HuH-7 (cell line): Measurements from ENCODE around the gene CMTM8.
A peak's percentile ranks its signal among the peaks of the same experiment; 100 is the strongest.

Source experiments
- DNase-seq: peaks from one replicate; pipeline ENCODE4 v3.0.0; 2011; ENCODE audit warnings: low spot score

The CMTM8 gene

DNA sequence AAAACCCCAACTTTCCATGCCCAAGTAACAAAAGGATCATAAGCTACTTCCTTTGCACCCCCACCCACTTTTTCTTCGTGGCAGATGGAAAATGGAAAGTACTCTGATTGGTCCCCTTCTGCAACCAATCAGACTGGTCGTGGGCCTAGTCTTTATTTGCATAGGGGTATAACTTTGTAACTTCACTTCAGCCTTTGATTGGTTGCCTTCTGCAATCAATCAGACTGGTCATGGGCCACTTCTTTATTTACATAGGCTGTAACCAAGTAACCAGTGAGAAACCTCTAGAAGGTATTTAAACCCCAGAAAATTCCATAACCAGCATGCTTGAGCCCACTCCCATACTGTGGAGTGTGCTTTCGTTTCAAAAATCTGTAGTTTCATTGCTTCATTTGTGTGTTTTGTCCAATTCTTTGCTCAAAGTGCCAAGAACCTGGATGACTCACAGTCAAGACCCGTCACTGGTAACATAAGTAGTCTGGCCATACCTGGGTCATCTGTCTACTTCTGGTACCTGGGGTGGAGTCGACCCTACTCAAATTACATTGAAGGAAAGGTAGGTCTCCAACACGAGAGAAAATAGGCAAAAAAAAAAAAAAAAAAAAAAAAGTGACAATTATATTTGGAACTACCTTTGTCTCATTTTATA lies 41.9 kb downstream of the CMTM8 start:
- no peak for DNase-seq

DNA sequence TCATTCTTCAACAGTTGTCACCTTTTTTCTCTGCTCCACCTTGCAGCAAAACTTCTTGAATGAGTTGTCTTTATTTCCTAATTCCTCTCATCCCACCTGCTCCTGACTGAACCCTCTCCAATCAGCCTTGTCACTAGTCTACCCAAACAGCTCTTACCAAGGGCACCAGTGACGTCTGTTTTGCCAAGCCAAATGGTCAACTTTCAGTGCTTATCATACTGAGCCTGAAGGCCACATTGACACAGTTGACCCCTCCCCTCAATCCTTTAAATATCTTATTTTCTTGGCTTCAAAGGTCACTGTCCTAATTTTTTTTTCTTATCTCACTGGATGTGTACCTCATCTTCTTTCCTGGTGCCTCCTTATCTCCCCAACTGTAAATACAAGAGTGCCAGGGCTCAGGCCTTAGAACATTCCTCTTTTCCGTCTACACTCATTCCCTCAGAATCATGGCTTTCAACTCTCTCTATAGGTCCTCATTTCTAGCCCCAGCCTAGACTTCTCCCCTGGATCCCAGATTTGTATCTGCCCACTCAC lies 43.2 kb downstream of the CMTM8 start:
- no peak for DNase-seq

DNA sequence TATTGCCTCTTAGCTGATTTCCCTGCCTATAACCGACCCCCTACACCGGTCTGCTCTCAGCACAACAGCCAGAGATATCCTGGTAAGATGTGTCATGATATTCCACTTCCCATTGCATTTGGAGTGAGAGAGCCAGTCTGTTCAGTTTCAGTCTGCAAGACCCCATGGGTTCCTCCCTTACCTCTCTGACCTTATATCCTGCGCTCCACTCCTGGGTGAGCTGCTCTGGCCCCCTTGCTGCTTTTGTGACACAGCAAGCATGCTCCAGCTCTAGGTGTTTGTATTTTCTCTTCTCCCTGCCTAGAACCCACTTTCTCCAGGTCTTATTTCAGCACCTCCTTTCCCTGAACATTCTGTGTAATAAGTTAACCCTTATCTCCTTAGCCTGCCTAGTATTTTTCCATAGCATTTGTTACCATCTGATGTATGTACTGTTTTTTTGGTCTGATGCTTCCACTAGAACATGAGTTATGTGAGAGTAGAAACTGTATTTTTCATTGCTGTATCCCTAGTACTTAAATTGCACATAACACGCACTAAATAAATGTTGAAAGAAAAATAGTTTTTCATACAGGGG lies 44.2 kb downstream of the CMTM8 start:
- no peak for DNase-seq

DNA sequence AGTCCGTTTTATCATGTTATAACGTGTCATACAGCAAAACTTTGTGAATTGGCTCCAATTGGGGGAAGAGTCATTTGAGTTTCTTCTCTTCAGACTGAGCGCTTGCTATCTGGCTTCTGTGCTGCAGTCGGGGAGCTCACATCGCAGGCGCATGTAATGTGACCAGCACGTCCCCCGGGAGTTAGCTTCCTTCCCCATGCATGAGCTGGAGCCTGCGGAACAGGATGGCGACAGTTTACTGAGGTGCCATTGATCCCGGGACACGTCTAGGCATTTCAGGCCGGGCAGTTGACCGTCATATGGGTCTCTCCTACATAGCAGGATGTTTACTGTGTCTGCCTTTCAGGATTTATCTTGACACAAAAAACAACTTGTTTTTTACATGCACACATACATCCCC lies 44.8 kb downstream of the CMTM8 start:
- DNase-seq = no peak

DNA sequence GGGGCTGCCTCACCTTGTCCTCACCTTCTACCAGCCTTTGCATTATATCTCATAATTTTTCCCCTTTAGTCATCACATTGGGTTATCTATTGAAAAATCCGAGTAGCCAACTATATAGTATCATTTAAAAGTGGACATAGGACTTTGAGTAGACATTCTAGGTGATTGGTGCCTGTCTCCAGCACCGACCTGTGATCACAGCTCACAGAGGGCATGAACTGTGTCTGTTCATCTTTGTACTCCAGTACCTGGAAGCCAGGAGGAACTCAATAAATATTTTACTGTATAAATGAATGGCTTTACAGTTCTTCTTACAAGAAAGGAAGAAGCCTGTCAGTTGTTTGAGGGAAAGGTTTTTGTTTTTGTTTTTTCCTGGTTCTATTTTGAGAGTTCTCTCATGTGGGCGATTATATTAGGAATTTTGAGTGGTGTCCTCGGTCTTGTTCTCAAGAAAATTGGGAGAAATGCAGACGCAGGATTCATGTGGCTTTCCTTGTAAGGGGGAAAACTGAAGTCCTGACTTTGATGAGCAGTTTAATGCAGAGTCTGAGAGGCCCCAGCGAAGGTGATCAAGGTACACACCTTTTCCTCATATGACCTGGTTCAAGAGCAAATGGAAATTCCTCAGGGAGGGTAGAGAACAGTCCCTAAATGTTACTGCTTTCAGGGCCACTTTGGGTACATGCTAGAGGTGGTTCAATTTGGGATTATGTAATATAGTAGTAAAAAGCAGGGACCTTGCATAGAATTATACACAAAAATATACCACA lies 46.1 kb downstream of the CMTM8 start:
- DNase-seq = no peak

DNA sequence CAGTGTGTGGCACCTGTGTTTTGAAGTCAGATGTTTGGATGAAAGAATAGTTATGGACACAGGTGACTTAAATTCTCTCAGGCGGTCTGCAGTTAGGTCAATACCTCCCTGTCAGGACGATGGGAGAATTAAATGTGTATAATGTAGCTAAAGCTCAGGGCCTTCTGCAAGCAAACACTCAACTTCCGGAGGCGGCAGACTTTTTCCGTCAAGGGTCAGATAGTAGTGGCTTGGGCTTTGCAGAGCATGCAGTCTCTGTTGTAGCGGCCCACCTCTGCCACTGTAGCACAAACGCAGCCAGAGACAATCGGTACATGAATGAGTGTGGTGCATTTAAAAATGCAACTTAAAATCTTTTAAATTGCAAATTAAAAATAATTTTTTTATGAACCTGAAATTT lies 47.4 kb downstream of the CMTM8 start:
- DNase-seq = no peak

DNA sequence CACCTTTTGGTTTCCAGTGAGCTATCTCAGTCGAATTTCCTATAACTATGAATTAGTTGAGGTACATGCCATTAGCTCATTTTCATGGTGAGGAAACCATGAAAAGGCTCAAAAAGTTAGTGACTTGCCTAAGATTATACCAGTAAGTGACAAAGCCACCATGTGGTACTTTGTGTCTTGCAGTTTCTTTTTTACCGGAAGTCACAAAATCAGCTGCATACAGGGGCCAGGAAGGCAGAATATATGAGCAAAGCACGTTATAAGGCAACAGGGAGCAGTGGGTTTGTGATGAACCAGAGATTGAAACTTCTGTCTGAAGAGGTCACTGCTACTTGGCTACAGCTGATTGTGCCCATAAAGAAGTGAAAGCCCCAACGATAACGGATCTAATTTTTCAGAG lies 50.3 kb downstream of the CMTM8 start:
- no peak for DNase-seq

DNA sequence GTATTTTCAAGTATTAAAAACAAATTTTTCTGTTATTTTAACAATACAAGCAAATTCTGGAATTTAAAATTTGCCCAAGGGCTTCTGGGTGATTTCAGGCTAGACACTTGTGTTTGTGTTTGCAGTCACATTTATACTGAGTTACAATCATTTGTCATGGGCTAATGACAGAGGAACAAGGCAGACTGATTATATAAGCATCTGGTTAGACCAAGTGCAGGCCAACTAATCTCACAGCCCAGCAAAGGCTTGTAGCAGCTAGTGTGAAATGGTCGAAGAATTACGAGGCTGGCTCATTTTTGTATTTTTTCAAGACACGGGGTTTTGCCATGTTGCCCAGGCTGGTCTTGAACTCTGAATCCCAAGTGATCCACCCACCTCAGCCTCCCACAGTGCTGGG lies 52.1 kb downstream of the CMTM8 start:
- no peak for DNase-seq

DNA sequence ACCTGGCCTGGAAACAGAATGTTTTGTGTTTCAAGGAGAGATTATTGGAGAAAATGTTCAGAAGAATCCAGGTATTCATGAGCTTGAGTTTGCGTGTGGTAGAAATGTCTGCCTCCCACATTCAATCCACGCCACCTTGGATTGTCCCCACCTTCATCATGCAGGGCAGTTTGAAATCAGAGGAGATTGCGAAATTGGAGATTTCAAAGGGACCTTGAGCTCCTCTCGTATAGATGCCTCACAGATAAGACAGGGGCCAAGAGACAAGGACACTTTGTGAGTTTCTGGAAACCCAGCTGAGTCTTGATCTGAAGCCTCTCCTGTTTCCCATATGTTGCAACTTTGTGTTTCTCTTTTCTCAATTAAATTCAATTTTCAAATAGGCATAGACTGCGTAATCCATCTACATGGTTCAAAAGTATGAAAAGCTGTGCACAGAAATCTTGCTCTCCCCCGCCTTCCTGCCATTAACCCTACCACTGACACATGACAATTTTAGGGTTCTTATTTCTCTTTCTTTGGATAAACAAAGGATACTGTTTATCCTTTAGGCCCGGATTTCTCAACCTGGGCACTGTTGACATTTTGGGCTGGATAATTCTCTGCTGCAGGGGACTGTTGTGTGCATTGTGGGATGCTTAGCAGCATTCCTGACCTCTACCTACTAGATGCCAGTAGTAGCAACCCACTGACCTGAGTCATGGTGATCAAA lies 53.8 kb downstream of the CMTM8 start:
- no peak for DNase-seq

DNA sequence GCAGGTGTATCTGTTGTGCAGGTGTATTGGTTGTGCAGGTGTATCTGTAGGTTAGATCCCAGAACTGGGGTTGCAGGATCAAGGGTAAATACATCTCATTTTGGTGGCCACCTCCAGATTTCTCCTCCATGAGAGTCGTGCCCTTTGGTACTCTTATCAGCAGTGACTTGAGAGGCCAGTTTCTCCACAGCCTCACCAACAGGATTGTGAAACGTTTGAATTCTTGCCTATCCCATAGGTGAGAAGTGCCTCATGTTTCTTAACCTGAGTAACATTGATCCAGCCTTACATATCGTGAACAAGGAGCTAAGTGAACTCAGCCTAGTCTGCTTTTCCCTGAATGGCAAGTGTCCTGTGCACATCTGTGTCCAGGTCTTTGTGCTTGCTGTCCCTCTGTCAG lies 55.4 kb downstream of the CMTM8 start:
- DNase-seq = no peak

DNA sequence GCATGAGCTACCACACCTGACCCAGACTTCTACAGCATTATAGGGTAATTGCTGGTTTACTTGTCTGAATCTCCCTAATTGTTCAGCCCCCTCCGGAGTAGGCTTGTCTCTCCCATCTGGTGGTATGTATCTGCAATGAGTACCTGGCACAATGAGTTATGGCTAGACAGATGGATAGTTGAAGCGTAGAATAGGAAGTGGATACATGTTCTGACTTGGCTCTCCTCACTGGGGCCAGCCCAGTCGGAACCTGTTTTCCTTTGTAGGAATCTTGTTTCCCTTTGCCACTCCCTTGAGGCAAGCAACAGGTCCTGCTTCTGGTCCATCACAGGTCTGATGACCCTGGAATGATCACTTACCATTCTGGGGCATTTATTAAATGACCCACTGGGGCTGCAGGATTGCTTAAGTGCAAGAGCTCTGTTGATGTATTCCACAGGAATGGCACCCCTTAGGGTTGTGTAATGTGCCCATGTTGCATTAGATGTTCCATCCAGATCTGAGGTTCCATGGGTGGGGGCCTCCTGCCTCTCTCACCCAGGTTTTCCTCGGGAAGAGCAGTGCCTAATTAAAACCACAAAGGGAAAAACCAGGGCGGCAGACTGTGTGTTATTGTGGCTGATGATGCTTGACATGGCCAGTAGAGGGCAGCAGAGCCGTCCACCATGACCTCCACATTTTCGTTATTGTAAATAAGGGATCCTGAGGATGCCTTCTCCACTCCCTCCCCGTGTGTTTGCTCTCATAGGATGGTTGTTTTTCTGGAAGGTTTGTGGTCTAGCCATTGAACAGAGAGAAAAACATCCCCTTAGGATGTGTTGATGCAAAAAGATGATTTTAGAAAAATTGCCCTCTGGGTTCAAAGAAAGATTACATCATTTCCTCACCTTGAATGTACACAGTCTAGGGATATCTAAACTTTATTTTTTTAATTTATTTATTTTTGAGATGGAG lies 58.0 kb downstream of the CMTM8 start:
- peak; percentile 82 for DNase-seq

DNA sequence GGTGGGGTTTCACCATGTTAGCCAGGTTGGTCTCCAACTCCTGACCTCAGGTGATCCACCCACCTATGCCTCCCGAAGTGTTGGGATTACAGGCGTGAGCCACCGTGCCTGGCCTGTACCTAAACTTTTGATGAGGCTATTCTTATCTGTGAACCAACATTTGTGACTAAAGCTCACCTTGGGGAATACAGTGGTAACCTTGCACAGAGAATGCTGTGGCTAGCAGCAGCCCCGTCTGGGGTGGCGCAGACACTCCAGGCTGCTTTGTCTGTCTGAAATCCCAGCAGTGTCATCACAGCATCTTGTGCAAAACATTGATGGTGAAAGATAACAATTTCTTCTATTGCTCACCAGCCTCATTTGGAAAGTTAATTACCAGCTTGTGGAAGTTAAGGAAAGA lies 58.9 kb downstream of the CMTM8 start:
- no peak for DNase-seq

DNA sequence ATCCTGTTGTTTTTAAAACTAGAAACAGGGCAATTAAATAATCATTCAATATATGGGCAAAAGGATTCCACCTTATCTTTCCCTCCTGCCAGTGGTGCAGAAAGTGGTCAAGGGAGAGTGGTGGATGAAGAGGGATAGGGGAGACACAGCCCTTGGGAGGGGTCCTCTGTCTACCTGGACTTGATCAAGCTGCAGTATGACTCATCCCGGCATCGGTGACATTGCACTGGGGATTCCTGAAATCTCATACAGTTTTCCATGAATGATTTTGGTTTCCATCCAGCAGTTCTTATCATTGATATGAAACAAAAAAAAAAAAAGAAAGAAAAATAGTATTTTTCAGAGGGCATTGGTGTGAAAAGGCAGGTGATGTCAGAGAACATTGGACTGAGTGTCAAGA lies 62.9 kb downstream of the CMTM8 start:
- DNase-seq = no peak

DNA sequence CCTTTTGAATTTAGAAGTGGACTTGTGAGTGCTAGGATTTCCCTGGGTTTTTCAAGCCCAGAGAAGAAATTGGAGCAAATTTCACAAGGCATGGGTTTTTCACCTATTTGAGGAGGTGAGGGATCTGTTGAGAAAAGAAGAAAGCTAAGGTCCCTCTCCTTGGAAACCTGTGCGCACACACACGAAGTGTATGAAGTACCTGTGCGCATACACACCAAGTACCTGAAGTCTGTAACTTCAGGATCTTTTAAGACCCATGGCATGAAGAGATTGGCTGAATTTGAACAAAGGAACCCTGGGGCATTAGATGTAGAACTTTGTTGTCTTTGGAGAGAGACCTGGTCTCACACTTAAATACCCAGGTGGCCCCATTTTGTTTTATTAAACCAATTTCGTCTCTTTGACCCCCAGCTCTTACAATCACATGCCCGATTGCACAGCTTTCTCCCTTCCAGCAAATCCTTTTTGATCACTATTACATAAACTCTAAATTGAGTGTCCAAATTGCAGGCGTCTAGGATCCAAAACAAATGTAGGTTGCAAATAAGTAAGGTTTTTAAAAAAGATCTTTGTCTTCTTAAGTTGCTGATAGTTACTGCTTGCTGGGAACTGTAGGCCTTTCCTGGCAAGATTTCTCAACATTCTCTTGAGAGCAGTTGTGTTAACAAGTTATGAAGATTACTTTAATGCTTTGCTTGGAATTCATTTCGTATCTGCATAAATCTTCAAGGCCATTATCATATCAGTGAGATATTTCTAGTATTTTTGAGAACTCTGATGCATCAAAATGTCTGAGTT lies 64.3 kb downstream of the CMTM8 start:
- DNase-seq = no peak

DNA sequence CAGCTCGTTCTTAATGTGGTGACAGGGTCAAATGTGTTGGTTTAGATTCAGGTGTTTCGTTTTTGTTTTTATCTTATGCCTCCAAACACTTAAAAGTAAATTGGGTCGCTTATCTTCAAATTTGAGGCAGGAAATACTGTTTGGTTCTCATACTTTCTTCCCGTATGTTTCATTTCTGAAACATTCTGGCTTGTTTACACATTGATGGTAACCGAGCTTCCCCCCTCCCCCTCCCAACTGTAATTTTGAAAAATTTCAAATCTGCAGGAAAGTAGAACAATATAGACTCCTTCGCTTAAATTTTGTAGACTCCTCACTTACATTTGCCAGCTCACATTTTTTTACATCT lies 64.9 kb downstream of the CMTM8 start:
- DNase-seq = no peak

DNA sequence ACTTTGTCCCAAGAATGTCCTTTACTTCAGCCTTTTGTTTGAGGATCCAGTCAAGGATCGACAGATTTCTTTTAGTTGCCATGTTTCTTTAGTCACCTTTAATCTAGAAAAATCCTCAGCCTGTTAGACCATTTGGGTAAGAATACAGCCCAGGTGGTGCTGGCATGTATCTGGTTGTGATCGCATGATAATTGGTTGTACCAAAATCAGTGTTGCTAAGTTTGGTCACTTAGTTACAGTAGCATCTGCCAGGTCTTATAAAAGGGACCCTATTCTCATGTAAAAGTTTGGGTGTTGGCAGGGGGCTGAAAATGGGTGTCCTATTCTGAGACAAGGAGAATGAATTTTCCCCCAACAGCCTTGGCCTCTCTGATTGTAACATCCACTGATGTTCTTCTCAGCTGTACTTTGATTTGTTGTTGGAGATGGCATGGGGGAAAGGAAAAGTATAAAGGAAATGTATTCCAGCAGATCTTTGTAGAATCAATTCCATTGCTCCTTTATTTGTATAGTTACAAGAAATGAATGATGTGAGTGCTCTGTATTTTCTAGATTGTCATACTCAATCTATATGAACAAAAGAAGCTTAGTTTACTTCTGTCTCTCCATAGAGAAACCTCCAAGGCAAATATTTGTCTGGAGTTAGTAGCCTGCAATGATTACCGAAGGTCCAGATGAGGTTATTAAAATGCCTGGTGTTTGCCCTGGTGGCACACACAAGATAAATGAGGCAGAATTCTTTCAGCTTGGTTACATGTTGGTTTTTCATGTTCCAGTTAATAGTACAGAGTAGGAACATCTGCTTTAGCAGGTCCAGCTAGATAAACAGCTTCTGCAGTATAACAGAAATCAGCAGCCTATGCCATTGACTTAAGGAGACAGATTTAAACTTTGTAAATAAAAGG lies 65.7 kb downstream of the CMTM8 start:
- DNase-seq = no peak

DNA sequence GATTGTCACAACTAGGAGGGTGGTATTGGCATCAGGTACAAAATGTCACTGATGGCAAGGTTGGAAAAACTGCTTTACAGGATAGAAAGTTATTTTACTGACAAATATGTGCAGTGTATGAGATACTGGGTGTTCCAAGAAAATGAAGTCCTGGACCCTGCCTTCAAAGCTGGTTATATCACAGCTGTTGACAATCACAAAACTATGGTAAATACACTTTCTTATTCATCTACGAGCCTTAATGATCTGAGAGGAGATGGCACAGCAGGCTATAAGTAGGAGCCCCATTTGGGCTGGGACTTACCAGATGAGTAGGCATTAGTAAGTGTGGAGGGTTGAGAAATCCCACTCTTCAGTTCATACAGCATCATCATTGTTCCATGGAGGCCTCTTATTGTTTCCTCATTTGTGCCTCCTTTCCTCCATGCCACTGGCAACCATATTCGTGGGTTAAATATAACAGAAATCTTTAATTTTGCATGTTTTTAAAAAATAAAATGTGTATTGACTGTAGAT lies 66.9 kb downstream of the CMTM8 start:
- DNase-seq = no peak

DNA sequence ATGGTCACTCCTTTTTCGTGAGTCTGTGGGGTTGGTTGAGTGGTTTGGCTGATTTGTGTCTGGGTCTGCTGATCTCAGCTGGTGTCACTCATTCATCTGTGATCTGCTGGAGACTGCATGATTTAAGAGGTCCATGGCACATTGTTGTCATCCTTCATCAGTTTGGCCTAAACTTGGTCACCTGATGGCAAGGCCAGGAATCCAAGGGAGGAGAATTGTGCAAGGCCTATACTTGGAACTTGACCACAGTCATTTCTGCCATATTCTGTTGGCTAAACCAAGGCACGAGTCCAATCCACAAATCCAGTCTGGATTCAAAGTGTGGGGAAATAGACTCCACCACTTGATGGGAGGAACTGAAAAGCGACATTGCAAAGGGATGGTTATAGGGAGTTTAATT lies 67.6 kb downstream of the CMTM8 start:
- no peak for DNase-seq

DNA sequence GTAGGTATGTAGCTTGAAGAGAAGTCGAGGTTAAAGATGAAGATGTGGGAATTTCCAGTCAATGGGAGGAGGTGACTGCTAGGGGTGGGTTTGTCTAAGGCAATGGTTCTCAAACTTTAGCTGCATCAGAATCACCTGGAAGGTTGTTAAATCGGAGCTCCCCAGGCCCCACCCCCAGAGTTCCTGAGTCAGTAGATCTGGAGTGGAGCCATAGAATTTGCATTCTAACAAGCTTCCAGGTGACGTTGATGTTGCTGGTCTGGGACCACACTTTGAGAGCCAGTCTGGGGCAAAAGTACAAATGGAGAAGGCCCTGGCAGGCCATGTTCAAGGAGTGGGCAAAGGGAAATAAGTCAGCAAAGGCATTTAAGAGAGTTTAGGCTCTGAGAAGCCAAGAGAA lies 69.1 kb downstream of the CMTM8 start:
- no peak for DNase-seq

DNA sequence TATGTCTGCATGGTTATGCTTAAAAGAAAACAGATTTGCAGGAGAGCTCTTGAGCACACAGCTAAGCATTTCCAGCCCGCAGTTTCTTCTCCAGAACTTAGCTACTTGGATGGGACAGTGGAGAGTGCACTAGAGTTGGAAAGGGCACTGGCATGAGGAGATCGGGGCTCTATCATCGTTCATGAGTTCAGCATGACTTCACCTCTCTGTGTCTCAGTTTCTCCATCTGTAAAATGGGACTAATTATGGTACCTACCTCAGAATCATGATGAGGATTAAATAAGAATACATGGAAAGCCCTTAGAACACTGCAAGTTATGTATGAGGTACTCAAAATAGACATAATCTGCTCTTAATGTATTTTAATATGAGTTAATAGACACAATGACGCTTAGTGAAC lies 69.9 kb downstream of the CMTM8 start:
- no peak for DNase-seq
